ENCODE results near the gene SLC25A10.

- TF ChIP-seq POLR2A (IDR thresholded peaks at IDR 0.05) (no peak), CTCF (IDR thresholded peaks at IDR 0.05) (no peak)
Measured at GRCh38 chr17:81741594-81742452, 29.7 kb downstream of the SLC25A10 start.
